Measurements from ENCODE around the gene ZNF687. TPM values are rescaled to one million over a fixed set of nuclear protein-coding genes. Genes with fewer than 3 reads are reported as not detected.

ZNF687 gene
- total RNA-seq, 1 donor from 2014 or later, result 11.1 TPM

DNA sequence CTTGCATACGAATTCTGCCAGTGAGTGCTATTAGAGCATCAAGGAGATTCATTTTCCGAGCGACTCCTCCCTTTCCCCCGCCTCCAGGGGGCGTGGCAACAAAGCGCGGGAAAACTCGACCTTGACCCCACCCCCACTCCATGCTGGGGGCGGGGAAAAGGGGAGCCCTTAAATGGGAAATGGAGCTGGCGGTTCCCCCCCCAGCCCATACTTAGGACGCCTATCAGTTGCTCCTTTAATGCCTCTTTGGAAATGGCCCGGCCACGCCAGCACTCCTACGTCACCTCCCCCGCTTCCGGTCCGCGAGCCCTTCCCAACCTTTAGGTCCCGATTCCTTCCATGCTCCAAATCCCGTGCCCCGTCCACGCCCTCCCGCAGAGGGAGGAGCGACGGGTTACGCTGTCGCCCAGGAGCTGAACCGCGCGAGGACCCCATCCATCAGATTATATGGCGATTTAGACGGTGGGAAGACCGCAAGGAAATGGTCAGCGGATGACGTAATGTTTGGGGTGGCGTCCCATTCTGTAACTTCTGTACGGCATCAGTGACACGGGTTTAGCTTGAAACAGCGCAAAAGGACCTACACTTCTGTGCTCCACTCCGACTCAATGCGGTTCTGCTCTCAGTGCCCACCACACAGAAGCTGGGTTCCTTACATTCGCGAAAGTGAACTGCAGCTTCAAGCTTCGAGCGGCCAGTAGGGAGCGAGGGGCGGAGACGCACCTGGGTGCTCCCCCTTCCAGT lies 702 bp upstream of the ZNF687 start:
- peak; percentile 99 for DNase-seq (ENCODE audit: low spot score)

DNA sequence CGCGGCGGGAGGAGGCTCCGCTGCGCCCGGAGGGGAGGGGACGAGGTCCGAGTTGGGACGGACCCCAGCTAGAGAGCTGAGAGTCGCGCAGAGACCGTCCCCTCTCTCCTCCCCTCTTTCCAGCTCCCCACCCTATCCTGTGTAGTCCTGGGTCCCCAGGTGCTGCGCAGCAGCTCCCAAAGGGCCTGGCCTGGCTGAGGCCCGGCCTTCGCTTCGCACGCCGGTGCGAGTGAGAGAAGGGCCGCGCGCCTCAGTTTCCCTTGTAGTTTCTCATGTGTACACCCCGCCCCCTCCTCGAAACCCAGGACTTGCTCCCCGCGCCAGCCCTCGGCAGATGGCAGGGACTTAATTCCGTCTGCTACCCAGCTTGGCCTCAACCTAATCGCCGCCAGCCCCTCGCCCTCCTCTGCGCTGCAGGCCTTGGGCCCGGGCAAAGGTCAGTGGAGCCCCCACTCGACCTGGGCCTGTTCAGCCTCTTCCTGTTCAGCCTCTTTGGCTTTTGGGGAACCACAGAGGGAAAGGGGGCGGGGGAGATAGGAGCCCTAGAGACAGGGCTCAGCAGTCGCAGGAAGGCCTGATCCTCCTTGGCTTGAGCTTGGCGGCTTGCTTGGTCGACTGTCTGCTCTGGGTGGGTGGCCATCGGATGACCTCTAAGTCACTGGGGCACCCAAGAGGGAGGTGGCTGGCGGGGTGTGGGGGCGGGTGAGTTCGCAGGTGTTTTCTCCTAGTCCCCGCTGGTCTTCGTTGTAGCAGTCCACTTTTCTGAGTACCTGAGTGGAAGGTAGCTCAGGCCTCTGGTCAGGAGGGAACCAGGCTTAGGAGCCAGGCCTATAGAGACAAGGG lies 1.0 kb downstream of the ZNF687 start:
- DNase-seq (ENCODE audit: low spot score), result peak; percentile 53

DNA sequence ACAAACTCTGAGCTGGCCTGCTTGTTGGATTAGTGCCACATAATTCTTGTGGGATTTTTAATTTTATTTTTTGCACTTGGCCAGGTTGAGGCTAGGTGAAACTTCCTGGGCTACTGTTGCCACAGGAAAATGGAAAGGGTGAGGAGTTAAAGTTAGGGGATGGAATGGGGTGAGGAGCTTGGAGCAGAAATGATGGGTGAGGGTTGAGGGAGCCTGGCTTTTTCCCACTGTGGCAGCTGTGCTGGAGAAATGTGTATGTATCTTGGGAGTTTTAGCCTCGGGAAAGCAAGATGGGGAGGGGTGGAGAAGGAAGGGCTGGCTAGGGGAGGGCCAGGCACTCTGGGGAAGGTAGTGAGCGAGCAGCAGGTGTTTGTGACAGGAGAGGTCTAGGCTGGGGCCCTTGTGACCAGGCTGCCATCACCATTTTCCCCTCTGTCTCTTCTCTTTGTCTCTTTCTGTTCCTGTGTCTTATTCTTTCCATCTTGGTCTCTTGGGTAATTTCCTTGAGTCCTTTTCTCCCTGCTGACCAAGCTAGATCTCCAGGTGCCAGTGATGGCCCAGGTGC lies 2.0 kb downstream of the ZNF687 start:
- no peak for DNase-seq (ENCODE audit: low spot score)

DNA sequence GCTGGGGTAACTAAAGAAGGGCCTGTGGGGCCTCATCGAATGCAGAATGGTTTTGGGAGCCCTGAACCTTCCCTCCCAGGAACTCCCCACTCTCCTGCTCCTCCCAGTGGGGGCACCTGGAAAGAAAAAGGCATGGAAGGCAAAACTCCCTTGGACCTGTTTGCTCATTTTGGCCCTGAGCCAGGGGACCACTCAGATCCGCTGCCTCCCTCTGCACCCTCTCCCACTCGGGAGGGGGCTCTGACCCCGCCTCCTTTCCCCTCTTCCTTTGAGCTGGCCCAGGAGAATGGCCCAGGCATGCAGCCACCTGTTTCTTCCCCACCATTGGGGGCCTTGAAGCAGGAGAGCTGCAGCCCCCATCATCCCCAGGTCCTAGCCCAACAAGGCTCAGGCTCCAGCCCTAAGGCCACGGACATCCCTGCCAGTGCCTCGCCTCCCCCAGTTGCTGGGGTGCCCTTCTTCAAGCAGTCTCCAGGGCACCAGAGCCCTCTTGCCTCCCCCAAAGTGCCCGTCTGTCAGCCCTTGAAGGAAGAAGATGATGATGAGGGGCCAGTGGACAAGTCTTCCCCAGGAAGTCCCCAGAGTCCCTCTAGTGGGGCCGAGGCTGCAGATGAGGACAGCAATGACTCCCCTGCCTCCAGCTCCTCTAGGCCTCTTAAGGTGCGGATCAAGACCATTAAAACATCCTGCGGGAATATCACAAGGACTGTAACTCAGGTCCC lies 4.7 kb downstream of the ZNF687 start:
- no peak for DNase-seq (ENCODE audit: low spot score)

DNA sequence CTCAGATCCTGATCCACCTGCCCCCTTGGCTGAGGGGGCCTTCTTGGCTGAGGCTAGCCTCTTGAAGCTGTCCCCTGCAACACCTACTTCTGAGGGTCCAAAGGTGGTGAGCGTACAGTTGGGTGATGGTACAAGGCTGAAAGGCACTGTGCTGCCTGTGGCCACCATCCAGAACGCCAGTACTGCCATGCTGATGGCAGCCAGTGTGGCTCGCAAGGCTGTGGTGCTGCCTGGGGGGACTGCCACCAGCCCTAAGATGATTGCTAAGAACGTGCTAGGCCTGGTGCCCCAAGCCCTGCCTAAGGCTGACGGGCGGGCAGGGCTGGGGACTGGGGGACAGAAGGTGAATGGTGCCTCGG lies 5.2 kb downstream of the ZNF687 start:
- no peak for DNase-seq (ENCODE audit: low spot score)

DNA sequence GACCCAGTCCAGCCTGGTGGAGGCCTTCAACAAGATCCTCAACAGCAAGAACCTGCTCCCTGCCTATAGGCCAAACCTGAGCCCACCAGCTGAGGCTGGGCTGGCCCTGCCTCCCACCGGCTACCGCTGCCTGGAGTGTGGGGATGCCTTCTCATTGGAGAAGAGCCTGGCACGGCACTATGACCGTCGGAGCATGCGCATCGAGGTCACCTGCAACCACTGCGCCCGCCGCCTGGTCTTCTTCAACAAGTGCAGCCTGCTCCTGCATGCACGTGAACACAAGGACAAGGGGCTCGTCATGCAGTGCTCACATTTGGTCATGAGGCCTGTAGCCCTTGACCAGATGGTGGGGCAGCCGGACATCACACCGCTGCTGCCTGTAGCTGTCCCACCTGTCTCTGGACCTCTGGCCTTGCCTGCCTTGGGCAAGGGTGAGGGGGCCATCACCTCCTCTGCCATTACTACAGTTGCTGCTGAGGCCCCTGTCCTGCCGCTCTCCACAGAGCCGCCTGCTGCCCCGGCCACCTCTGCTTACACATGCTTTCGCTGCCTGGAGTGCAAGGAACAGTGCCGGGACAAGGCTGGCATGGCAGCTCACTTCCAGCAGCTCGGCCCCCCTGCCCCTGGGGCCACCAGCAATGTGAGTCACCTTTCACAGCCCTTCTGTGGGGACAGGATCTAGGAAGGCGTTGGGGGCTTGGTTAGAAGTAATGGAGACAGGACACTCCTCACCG lies 5.8 kb downstream of the ZNF687 start:
- DNase-seq (ENCODE audit: low spot score), result no peak

DNA sequence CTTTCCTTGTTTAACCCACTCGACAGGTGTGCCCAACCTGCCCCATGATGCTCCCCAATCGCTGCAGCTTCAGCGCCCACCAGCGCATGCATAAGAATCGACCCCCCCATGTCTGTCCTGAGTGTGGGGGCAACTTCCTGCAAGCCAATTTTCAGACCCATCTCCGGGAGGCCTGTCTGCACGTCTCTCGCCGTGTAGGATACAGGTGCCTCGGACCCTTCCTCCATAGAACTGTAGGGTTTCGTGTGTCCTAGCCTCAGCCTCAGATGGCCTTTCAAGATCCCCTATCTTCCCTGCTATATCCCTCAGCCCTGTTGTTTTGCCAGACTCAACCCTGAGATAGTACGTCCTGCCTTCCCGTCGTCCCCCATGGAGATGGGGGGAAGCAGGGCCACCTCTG lies 6.4 kb downstream of the ZNF687 start:
- no peak for DNase-seq (ENCODE audit: low spot score)

DNA sequence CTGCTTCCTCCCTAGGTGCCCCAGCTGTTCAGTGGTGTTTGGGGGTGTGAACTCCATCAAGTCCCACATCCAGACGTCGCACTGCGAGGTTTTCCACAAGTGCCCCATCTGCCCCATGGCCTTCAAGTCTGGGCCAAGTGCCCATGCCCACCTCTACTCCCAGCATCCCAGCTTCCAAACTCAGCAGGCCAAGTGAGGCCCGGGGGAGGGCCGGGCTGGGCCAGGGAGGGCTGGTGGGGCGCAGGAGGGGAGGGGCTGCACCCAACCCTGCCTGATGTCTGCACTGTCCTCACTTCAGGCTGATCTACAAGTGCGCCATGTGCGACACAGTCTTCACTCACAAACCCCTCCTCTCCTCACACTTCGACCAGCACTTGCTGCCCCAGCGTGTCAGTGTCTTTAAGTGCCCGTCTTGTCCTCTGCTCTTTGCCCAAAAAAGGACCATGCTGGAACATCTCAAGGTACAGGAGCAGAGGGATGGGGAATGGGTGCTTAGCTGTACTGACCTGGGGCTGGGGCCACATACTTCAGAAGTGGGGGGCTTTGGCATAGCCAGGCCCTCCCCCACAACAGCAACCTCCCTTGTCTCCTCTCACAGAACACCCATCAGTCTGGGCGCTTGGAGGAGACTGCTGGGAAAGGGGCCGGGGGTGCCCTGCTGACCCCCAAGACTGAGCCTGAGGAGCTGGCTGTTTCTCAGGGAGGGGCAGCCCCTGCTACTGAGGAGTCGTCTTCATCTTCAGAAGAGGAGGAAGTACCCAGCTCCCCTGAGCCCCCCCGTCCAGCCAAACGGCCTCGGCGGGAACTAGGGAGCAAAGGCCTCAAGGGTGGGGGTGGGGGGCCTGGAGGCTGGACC lies 7.2 kb downstream of the ZNF687 start:
- no peak for DNase-seq (ENCODE audit: low spot score)

DNA sequence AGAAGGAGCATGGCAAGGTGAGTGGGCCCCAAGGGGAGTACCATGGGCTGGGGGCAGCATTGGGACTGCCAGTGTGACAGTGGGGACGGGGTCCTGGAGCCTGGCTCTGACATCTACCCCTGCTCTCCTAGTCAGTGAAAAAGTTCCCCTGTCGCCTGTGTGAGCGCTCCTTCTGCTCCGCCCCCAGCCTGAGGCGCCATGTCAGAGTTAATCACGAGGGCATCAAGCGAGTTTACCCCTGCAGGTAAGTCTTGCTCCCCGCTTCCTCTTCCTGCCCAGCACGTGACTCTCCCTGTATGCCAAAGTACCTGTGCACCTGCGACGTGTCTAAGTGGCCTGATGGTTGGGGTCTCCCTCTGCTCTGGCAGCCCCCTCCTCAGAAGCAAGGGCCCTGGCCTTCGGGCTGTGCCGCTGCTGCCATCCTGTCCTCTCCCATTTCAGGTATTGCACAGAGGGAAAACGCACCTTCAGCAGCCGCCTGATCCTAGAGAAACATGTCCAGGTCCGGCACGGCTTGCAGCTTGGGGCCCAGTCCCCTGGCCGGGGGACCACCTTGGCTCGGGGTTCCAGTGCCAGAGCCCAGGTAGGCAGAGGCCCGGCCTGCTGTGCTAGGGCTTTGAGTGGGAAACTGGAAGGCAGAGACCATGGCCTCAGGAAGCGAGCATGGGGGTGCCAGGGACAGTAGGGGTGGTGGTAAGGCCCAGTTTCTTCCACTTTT lies 8.1 kb downstream of the ZNF687 start:
- no peak for DNase-seq (ENCODE audit: low spot score)

DNA sequence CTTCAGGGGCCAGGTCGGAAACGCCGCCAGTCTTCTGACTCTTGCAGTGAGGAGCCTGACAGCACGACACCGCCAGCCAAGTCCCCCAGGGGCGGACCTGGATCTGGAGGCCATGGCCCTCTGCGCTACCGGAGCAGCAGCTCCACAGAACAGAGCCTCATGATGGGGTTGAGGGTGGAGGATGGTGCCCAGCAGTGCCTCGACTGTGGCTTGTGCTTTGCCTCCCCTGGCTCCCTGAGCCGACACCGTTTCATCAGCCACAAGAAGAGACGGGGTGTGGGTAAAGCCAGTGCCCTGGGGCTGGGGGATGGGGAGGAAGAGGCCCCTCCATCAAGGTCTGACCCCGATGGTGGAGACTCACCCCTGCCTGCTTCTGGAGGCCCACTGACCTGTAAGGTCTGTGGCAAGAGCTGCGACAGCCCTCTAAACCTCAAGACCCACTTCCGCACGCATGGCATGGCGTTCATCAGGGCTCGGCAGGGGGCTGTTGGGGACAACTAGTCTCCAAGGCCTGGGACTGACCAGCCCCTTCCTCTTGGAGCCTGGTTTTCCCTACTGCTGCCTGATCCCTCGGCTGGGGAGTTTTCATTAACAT lies 8.7 kb downstream of the ZNF687 start:
- no peak for DNase-seq (ENCODE audit: low spot score)

DNA sequence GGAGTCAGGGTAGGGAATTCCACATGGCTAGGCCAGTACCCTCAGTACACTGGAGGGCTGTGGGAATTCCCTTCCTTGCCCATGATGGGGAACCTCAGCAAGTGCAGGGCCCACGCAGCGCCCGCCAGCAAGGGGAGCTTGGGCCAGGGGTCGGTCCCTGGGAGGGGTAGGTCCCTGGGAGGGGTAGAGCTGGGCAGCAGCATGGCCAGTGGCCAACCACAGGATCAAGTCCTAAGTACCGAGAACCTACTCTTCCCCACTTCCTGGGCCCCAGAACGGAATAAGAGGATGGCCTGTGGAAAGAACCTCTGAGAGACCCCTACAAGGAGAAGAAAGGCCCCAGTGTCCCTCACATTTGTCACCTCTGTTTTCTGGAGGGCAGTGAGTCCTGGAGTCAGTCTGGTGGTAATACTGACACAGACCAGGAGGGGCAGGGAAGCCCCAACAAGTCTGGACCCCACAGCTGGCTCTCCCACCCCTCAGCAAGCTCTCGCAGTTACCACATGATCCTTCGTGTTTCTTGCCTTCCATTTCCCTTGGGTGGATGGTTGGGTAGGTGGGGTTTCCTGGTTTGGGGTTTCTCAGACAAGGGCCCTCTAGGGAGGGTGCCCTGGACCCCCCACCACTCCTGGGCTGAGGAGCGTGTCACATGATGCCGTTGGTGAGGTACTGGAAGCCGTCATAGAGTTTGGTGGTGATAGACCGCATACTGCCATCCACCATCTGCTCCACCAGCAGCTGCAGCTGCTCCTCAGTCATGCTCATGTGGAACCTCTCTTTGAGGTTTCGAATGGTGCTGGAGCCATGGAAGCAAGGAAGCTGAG lies 10.3 kb downstream of the ZNF687 start:
- no peak for DNase-seq (ENCODE audit: low spot score)

DNA sequence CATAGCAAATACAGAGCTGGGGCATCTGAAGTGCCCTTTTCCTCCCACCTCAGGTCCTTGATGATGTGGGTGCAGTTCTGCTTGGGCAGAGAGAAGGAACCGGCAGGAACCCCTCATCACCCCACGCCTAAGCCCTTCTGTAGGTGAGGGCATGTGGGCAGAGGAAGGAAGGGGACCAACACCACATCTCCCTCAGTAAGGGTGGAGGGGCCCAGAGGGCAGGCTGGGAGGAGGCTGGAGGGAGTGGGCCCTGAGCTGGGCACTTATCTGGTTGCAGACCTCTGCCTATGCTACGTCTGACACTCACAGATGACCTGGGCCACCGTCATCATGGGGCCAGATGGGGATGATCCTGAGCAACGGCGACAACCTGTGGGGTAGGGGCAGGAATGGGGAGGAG lies 11.0 kb downstream of the ZNF687 start:
- DNase-seq (ENCODE audit: low spot score), result no peak

DNA sequence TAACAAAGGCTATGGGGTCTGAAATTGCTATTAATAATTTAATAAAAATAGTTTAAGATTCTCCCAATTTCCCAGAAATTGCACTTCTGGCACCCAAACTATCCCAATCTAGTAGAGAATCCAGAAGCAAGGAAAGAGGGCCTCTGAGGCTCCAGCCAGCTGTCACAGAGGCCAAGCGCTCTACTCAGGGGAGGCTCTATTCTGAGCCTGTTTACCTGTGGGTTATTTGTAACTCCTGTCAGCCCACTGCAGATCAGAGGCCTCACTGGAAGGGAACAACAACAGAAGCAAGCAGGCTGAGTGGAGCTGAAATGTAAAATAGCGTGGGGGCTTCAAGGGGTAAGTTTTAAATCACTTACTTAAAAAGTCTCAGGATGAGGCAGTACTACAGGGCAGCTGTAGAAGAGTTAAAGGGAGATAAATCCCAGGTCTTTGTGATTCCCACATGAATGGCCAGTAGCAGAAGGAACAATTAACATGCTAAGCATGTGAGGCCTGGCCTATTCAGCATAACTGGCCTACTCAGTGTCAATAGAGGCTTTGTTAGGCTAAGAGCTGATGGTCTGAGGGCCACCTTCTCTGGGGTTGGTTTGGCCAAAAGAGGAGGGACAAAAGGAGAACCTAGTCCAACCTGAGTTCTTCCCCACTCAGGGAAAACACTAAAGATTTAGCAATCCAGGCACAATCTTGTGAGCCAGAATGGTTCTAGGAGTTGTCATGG lies 12.8 kb downstream of the ZNF687 start:
- no peak for DNase-seq (ENCODE audit: low spot score)

DNA sequence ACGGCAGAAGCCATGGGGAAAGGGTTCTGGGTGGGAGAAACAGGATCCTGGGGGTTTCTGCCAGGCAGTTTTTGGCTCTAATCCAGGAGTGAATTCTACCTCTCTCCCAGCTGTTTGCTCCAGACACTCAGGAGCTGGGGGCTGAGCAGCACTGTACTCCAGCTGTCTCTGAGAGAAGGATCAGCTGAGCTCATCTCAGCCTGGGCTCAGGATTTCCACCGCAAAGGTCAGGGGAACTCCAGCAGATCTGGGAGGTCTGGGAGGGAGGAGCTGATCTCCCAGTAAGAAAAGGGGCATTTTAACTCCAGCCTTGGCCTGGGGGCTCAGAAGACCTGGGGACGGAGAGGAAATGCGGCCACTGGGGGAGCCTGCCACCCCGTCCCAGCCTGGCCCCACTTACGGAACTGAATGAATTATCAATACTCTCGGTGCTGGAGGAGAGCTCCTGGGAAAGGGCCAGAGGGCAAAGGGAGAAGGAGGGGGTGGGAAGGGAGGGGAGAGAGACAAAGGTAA lies 27.8 kb downstream of the ZNF687 start:
- DNase-seq (ENCODE audit: low spot score), result peak; percentile 86

DNA sequence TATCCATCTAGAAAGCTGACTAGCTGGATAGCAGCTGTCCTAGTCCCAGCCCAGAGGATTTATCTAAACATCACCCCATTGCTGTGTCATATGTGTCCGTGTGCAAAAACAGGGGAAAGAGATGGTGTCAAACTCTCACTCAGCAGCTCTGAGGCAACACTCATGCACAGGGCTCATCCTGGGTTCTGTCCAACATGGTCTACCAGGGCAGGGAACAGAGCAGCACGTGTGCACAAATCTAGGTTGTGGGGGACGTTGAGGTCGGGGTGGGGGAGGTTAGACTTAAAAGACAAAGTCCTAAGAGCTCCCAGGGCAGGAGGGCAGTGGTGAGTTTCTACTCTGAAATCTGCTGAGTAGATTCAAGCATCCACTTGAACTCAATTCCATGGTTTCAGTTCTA lies 28.9 kb downstream of the ZNF687 start:
- no peak for DNase-seq (ENCODE audit: low spot score)

DNA sequence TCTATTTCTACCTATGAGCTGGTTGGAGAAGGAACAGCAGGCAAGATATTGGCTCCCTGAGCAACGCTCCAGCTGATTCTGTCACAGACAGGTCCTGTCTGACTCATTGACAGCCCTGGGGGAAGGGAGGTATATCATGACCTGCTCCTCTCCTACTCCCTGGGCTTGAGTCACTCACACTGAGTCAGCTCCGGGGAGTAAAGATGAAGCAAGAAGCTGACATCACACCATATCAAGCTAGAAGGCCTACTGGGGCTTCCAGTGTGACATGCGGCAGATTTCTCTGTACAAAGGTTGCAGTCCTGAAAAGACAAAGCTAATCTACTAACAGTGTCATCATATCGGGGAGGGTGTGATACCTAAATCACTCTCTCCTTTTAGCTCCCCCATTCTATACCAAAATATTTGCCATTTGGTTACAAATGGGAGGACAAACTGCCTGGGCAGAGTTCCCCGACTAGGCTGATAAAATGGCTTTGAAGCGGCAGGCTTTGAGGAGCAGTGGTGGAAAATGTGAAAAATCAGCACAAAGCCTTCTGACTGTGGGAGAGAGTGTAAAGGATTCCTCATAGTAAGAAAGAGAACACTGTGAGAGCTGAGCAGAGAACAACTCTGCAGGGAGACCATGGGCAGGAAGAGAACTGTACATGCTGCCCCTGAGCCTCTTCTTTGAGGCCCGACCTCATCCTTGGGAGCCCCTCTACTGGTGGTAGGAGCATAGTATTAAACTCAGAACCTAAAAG lies 29.7 kb downstream of the ZNF687 start:
- DNase-seq (ENCODE audit: low spot score), result peak; percentile 98

DNA sequence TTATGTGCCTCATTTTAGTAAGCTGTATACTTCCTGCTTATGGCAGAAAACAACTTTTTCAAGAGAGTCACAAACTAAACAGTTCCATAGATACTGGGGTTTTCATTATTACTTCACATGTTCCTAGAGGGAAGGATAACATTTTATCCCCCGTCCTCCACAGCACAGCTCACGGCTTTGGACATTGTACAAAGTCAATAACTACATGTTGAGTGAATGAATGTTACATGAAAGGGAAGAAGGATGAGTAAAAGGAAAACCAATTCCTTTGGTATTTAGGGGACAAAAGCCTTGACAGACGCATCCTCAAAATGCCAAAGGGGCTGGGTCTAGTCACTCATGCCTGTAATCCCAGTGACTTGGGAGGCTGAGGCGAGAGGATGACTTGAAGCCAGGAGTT lies 30.3 kb downstream of the ZNF687 start:
- no peak for DNase-seq (ENCODE audit: low spot score)
